HG02981 (cell line): ENCODE data around the gene ELOVL6.

Experiments
- ATAC-seq: cut with Tn5 transposase; IDR thresholded peaks from one replicate; pipeline ENCODE4 v1.9.1; 2021; ENCODE audit warnings: mild to moderate bottlenecking, moderate library complexity; ENCODE audit not compliant: unreplicated experiment

The ELOVL6 gene

DNA sequence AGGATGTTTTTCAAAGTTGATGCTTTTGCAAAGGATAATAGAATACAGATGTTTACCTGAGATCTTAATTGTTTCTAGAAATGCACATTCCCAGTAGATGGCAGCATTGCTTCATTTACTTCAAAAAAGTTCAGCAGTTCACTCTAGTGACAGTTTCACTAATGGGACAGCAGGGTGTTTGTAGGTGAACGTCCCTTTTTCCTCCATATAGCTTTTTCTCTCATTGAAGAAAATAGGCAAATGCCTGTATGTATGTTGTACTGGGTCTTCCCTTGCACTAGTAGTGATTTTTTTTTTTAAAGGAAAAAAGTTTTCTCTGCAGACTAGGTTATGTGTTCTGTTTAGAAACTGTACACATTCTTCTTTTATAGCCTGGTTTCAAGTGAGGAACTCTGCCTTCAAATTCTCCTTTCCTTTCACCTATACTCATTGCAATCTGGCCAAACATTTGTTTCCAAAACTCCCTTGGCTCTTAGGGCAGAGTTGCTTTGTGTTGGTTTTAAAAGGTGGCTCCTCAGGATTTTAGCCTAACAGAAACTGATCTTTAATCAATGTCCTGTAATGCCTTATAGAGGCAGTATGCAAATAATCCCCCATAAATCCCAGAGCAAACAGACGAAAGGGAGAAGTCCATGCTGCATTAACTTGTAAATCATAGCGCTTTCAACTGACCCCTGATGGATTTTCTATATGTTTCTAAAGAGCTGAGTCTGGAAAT is 199.4 kb downstream of the ELOVL6 start:
- ATAC-seq: peak; percentile 28

GRCh38 chr4:109996526-109996925 is 201.9 kb downstream of the ELOVL6 start:
- no peak for ATAC-seq
